HCT116 (cell line): ENCODE results near the gene MROH7. TPM values are rescaled to one million over a fixed set of nuclear protein-coding genes. Genes with fewer than 3 reads are reported as not detected.

Experiments
- ATAC-seq: fragments of 200-7000 bp; cut with Tn5 transposase; 2 replicates; pipeline ENCODE4 v1.9.1; 2020; ENCODE audit warnings: mild to moderate bottlenecking, moderate library complexity
- BruUV-seq: library from RNA; stranded (reverse); fragments of 400-500 nt; replicated peaks from 2 replicates; lab custom pipeline; 2021; lab: Mats Ljungman, UMichigan
- CTCF ChIA-PET: fragments of 300-600 bp; sonication (Branson Sonifier 250); formaldehyde crosslinking; loops from one replicate; lab custom pipeline; 2021; ENCODE audit warnings: antibody characterized with exemption; lab: Charles Lee
- POLR2A ChIA-PET: fragments of 300-600, 350-600 bp; sonication (Branson Sonifier 250); formaldehyde crosslinking; loops from one replicate; lab custom pipeline; 2021; ENCODE audit warnings: antibody characterized with exemption; lab: Charles Lee
- RAD21 ChIA-PET, 2 experiments: fragments of 300-600 bp; sonication (Branson Sonifier 250); formaldehyde crosslinking; loops; one replicate each; lab custom pipeline; 2023; ENCODE audit warnings: low total read pairs in 2 of 2; ENCODE audit not compliant: uncharacterized antibody in 2 of 2, unreplicated experiment in 2 of 2, low non-redundant PET in 1 of 2; lab: Charles Lee
- DNase-seq: peaks from one replicate; pipeline ENCODE4 v3.0.0-alpha.2; 2010; ENCODE audit warnings: low read depth, low spot score
- H2AFZ ChIP-seq: fragments of 200-600 bp; shearing (Covaris generic), sonication (generic); 2 replicates; pipeline ENCODE4 v1.6.1; 2017; ENCODE audit warnings: low read depth, mixed run types, mixed read lengths, antibody characterized with exemption, low read length; ENCODE audit not compliant: poor library complexity, severe bottlenecking
- H3K27ac ChIP-seq: 2 replicates; pipeline ENCODE4 v1.5.1; 2012; ENCODE audit warnings: low read depth, low read length
- H3K27me3 ChIP-seq: fragments of 200-600 bp; sonication (generic); 2 replicates; pipeline ENCODE4 v1.6.1; 2016; ENCODE audit warnings: mixed run types, low read length, mixed read lengths; ENCODE audit not compliant: insufficient read depth
- H3K36me3 ChIP-seq, 2 experiments: fragments of 200-500 bp in 1 of 2; fragments of 200-600 bp in 1 of 2; sonication (Bioruptor generic) in 1 of 2; sonication (generic) in 1 of 2; 2 replicates each; pipeline versions ENCODE4 v1.5.1 to v1.6.1; 2014 to 2016; ENCODE audit warnings: low read length in 2 of 2, inconsistent platforms in 1 of 2, mixed read lengths in 1 of 2, mixed run types in 1 of 2; ENCODE audit not compliant: insufficient read depth in 2 of 2, control insufficient read depth in 1 of 2
- H3K4me1 ChIP-seq, 2 experiments: fragments of 200-600 bp in 1 of 2; sonication (generic) in 1 of 2; 2 replicates each; pipeline versions ENCODE4 v1.5.1 to v1.6.1; 2012 to 2017; ENCODE audit warnings: low read length in 2 of 2, inconsistent platforms in 1 of 2, mild to moderate bottlenecking in 1 of 2, mixed read lengths in 1 of 2, mixed run types in 1 of 2, moderate library complexity in 1 of 2; ENCODE audit not compliant: insufficient read depth in 2 of 2, control insufficient read depth in 1 of 2
- H3K4me2 ChIP-seq: fragments of 200-600 bp; sonication (generic); 2 replicates; pipeline ENCODE4 v1.6.1; 2017; ENCODE audit warnings: mixed run types, low read length, mixed read lengths
- H3K4me3 ChIP-seq, 2 experiments: fragments of 200-600 bp in 1 of 2; sonication (generic) in 1 of 2; replicated peaks in 1 of 2; 2 replicates each; pipeline ENCODE4 v1.5.1; 2011 to 2016; ENCODE audit warnings: low read length in 2 of 2, control low read depth in 1 of 2, low read depth in 1 of 2, mild to moderate bottlenecking in 1 of 2, mixed read lengths in 1 of 2, mixed run types in 1 of 2
- H3K79me2 ChIP-seq: fragments of 200-600 bp; sonication (generic); 2 replicates; pipeline ENCODE4 v1.6.1; 2017; ENCODE audit warnings: mild to moderate bottlenecking, mixed run types, low read length, moderate library complexity, mixed read lengths; ENCODE audit not compliant: insufficient read depth
- H3K9ac ChIP-seq: fragments of 200-600 bp; sonication (generic); 2 replicates; pipeline ENCODE4 v1.6.1; 2016; ENCODE audit warnings: low read length, mixed read lengths
- H3K9me2 ChIP-seq: fragments of 200-600 bp; sonication (generic), shearing (Covaris generic); 2 replicates; pipeline ENCODE4 v1.6.1; 2017; ENCODE audit warnings: mixed run types, mild to moderate bottlenecking, moderate library complexity; ENCODE audit not compliant: insufficient read depth
- H3K9me3 ChIP-seq, 2 experiments: fragments of 200-500 bp in 1 of 2; fragments of 200-600 bp in 1 of 2; sonication (Bioruptor generic) in 1 of 2; sonication (generic) in 1 of 2; 2 replicates each; pipeline ENCODE4 v1.6.1; 2014 to 2017; ENCODE audit warnings: low read length in 2 of 2, mixed read lengths in 2 of 2, inconsistent platforms in 1 of 2, low read depth in 1 of 2, mild to moderate bottlenecking in 1 of 2, mixed run types in 1 of 2, moderate library complexity in 1 of 2; ENCODE audit not compliant: control insufficient read depth in 1 of 2, insufficient read depth in 1 of 2
- H4K20me1 ChIP-seq: fragments of 200-600 bp; sonication (generic), shearing (Covaris generic); 2 replicates; pipeline ENCODE4 v1.6.1; 2017; ENCODE audit warnings: mixed run types, mild to moderate bottlenecking, moderate library complexity; ENCODE audit not compliant: insufficient read depth
- CEBPB ChIP-seq: IDR thresholded peaks from 2 replicates; pipeline ENCODE4 v1.6.1; 2012; ENCODE audit warnings: low read depth
- EGR1 ChIP-seq: IDR thresholded peaks from 2 replicates; pipeline ENCODE4 v1.6.1; 2012; ENCODE audit warnings: low read depth
- FOSL1 ChIP-seq: IDR thresholded peaks from 2 replicates; pipeline ENCODE4 v1.6.1; 2012; ENCODE audit warnings: low read depth
- RAD21 ChIP-seq: IDR thresholded peaks from 2 replicates; pipeline ENCODE4 v1.6.1; 2012; ENCODE audit warnings: low read depth, mild to moderate bottlenecking
- SRF ChIP-seq: IDR thresholded peaks from 2 replicates; pipeline ENCODE4 v1.6.1; 2012; ENCODE audit warnings: low read depth
- TCF7L2 ChIP-seq: IDR thresholded peaks from 2 replicates; pipeline ENCODE4 v1.7.0; 2011; ENCODE audit warnings: borderline replicate concordance, inconsistent platforms; ENCODE audit not compliant: insufficient read depth, insufficient read length; ENCODE audit errors: extremely low read depth
- YY1 ChIP-seq: IDR thresholded peaks from 2 replicates; pipeline ENCODE4 v1.6.1; 2011; ENCODE audit warnings: low read length, low read depth, moderate library complexity, mild to moderate bottlenecking; ENCODE audit not compliant: insufficient replicate concordance; ENCODE audit errors: extremely low read depth
- ZBTB33 ChIP-seq: IDR thresholded peaks from 2 replicates; pipeline ENCODE4 v1.6.1; 2011; ENCODE audit warnings: mild to moderate bottlenecking, low read length, moderate library complexity; ENCODE audit not compliant: insufficient replicate concordance; ENCODE audit errors: extremely low read depth
- ZNF274 ChIP-seq: fragments of 200-500 bp; sonication (Bioruptor generic); IDR thresholded peaks from 2 replicates; pipeline ENCODE4 v1.6.1; 2014; ENCODE audit warnings: mild to moderate bottlenecking, low read depth, low read length, inconsistent platforms
- intact Hi-C: fragments of 100-400 bp; cut with micrococcal nuclease; formaldehyde crosslinking; loops from 2 replicates; pipeline ENCODE4 v1.10.0; 2022
- total RNA-seq: library from RNA; stranded (reverse); gene quantifications from one replicate; pipeline ENCODE4 v1.2.1, GENCODE V29; 2021; ENCODE audit not compliant: unreplicated experiment

The MROH7 gene
- total RNA-seq, 1 experiment from 2014 or later, result 1.1 TPM

GRCh38 chr1:54611621-54612020, 30.0 kb upstream of the MROH7 start:
- CTCF ChIA-PET, result interaction anchor here (0.6 kb wide), 1 partner anchor 48 kb away, joined by 4 read pairs; no protein-coding TSS in a partner anchor
- ATAC-seq, result no peak
- no peak overlapping the region for H3K27ac ChIP-seq
- no peaks in the 10 kb centered on the region for H3K79me2 ChIP-seq
- H3K4me3 ChIP-seq, result no peak overlapping the region
- RAD21 ChIA-PET, result no interaction called here
- H3K9ac ChIP-seq, result no peak overlapping the region
- POLR2A ChIA-PET, result no interaction called here
- no peak for TF ChIP-seq RAD21
- TF ChIP-seq TCF7L2, result no peak
- TF ChIP-seq YY1, result no peak
- TF ChIP-seq, all 23 proteins: peak for 0
- Histone ChIP-seq H3K9me2 (no peaks in the 10 kb centered on the region), H3K27me3 (no peaks in the 10 kb centered on the region), H3K9me3 (no peaks in the 10 kb centered on the region), H3K36me3 (peaks cover 0 to 5% of the 10 kb centered on the region in 2 experiments; a peak in 1 of 4 replicates), H4K20me1 (no peaks in the 10 kb centered on the region), H3K4me2 (no peak overlapping the region), H2AFZ (no peak overlapping the region), H3K4me1 (peaks cover 0 to 7% of the 10 kb centered on the region in 2 experiments; a peak in 2 of 4 replicates)
- intact Hi-C loops, result no loop called here
- no peak for DNase-seq
- TSS peak; percentile 6 for BruUV-seq

- CTCF ChIA-PET, result no interaction called here
- no peaks in the 10 kb centered on the region for H4K20me1 ChIP-seq
- DNase-seq, result no peak
- ATAC-seq, result no peak
- H3K4me3 ChIP-seq, result no peak overlapping the region
- POLR2A ChIA-PET, result no interaction called here
- no TSS peak for BruUV-seq
- intact Hi-C loops, result no loop called here
- H3K27ac ChIP-seq, result no peak overlapping the region
- no peak overlapping the region for H3K4me2 ChIP-seq
- no peaks in the 10 kb centered on the region for H3K79me2 ChIP-seq
- no peaks in the 10 kb centered on the region for H3K27me3 ChIP-seq
- RAD21 ChIA-PET, result no interaction called here
- H3K4me1 ChIP-seq, result peaks cover 0 to 7% of the 10 kb centered on the region in 2 experiments; a peak in 2 of 4 replicates
- no peak overlapping the region for H2AFZ ChIP-seq
- no peaks in the 10 kb centered on the region for H3K9me3 ChIP-seq
- no peak overlapping the region for H3K9ac ChIP-seq
- H3K9me2 ChIP-seq, result no peaks in the 10 kb centered on the region
- TF ChIP-seq ZBTB33, result no peak
- TF ChIP-seq FOSL1, result no peak
- no peak for TF ChIP-seq ZNF274
- no peak for TF ChIP-seq SRF
- no peak for TF ChIP-seq EGR1
- TF ChIP-seq CEBPB, result no peak
- H3K36me3 ChIP-seq, result no peaks in the 10 kb centered on the region
Measured at GRCh38 chr1:54614024-54614423, 27.6 kb upstream of the MROH7 start.
